Body of pancreas (tissue), 4 donors: ENCODE data around the gene SRRM2.

Source experiments
- CTCF ChIP-seq, 7 experiments: fragments of 450-650 bp in 4 of 7; fragments of 200-600 bp in 3 of 7; sonication (generic) in 3 of 7; IDR thresholded peaks; one replicate each; pipeline ENCODE4 v1.5.1; 2016 to 2019; ENCODE audit warnings: antibody characterized with exemption in 7 of 7
- POLR2A ChIP-seq, 3 donors: fragments of 450-650 bp; IDR thresholded peaks; one replicate each; pipeline ENCODE4 v1.6.1; 2016; ENCODE audit warnings: antibody characterized with exemption in 3 of 3, mild to moderate bottlenecking in 2 of 3

- TF ChIP-seq CTCF (IDR thresholded peaks at IDR 0.05) (no peak), POLR2A (IDR thresholded peaks at IDR 0.05) (no peak)
Observed at GRCh38 chr16:2737895-2738418, 14.5 kb upstream of the SRRM2 start.
